ENCODE data around the gene TPP2.

TPP2 gene

GRCh38 chr13:102679449-102680132, 82.8 kb downstream of the TPP2 start:
- no peak for TF ChIP-seq CTCF (conservative IDR thresholded peaks at IDR 0.05; ENCODE audit: low read depth, low read length)
- H3K4me3 ChIP-seq (ENCODE audit: low read length), result no peak overlapping the region
- no peak for DNase-seq (ENCODE audit: low read depth)

GRCh38 chr13:102680133-102680717, 83.4 kb downstream of the TPP2 start:
- no peak for TF ChIP-seq CTCF (conservative IDR thresholded peaks at IDR 0.05; ENCODE audit: low read depth, low read length)
- DNase-seq (ENCODE audit: low read depth), result no peak
- no peak overlapping the region for H3K4me3 ChIP-seq (ENCODE audit: low read length)

GRCh38 chr13:102680842-102681740, 84.3 kb downstream of the TPP2 start:
- no peak for TF ChIP-seq CTCF (conservative IDR thresholded peaks at IDR 0.05; ENCODE audit: low read depth, low read length)
- no peak overlapping the region for H3K4me3 ChIP-seq (ENCODE audit: low read length)
- DNase-seq (ENCODE audit: low read depth), result no peak

GRCh38 chr13:102682211-102682610, 85.4 kb downstream of the TPP2 start:
- no peak for DNase-seq (ENCODE audit: low read depth)
- no peak overlapping the region for H3K4me3 ChIP-seq (ENCODE audit: low read length)
- no peak for TF ChIP-seq CTCF (conservative IDR thresholded peaks at IDR 0.05; ENCODE audit: low read depth, low read length)

- no peak overlapping the region for H3K4me3 ChIP-seq (ENCODE audit: low read length)
- no peak for TF ChIP-seq CTCF (conservative IDR thresholded peaks at IDR 0.05; ENCODE audit: low read depth, low read length)
- DNase-seq (ENCODE audit: low read depth), result no peak
These were observed 85.9 kb downstream of the TPP2 start for GRCh38 chr13:102682727-102683126.

GRCh38 chr13:102683637-102684036, 86.9 kb downstream of the TPP2 start:
- DNase-seq (ENCODE audit: low read depth), result no peak
- no peak for TF ChIP-seq CTCF (conservative IDR thresholded peaks at IDR 0.05; ENCODE audit: low read depth, low read length)
- no peak overlapping the region for H3K4me3 ChIP-seq (ENCODE audit: low read length)

All from retinal pigment epithelial cell (primary cell).